Nephron progenitor cell (in vitro differentiated cells): ENCODE data around the gene C6orf89.
"Not testable (repeated sequence)": the region's sequence is repeated elsewhere in the genome, so short reads cannot be mapped to it uniquely, and the experiment has no call there.

Experiments
- DNase-seq: peaks from one replicate; pipeline ENCODE4 v3.0.0; 2021
- H3K27ac Mint-ChIP-seq: 2 replicates; pipeline ENCODE4 v1.8.0; 2021; ENCODE audit warnings: mild to moderate bottlenecking, moderate library complexity, mixed read lengths
- H3K27me3 Mint-ChIP-seq: 2 replicates; pipeline ENCODE4 v1.8.0; 2021; ENCODE audit warnings: mild to moderate bottlenecking, low read depth, mixed read lengths; ENCODE audit not compliant: poor library complexity
- H3K36me3 Mint-ChIP-seq: 2 replicates; pipeline ENCODE4 v1.8.0; 2021; ENCODE audit warnings: low read depth, mixed read lengths
- H3K4me1 Mint-ChIP-seq: 2 replicates; pipeline ENCODE4 v1.8.0; 2021; ENCODE audit warnings: mixed read lengths
- H3K4me3 Mint-ChIP-seq: 2 replicates; pipeline ENCODE4 v1.8.0; 2021; ENCODE audit warnings: mild to moderate bottlenecking, moderate library complexity, mixed read lengths
- H3K9me3 Mint-ChIP-seq: 2 replicates; pipeline ENCODE4 v1.8.0; 2021; ENCODE audit warnings: mild to moderate bottlenecking, moderate library complexity, mixed read lengths
- TF ChIP-seq, protein P1 (sequence below): fragments of 200-600 bp; sonication (generic); IDR thresholded peaks from 2 replicates; pipeline ENCODE4 v1.5.0; 2021; ENCODE audit warnings: antibody characterized with exemption

The C6orf89 gene

DNA sequence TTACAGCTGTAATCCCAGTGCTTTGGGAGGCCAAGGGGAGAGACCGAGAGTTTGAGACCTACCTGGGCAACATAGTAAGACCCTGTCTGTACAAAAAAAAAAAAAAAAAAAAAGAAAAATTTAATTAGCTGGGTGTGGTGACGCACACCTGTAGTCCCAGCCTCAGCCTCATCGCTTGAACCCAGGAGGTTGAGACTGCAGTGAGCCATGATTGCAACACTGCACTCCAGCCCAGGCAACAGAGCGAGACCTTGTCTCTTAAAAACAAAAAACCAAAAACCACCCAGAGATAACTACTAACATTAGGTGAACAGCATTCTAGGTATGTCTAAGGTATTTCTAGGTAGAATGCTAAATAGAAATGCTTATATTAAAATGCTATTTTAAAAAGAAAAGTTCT is 47.8 kb downstream of the C6orf89 start:
- Mint-ChIP-seq H3K36me3 (no peaks in the 10 kb centered on the region), H3K4me3 (no peak overlapping the region), H3K4me1 (peaks cover 28% of the 10 kb centered on the region), H3K9me3 (peaks cover 4% of the 10 kb centered on the region), H3K27me3 (peaks cover 25% of the 10 kb centered on the region), H3K27ac (no peak overlapping the region)
- no peak for DNase-seq
- TF ChIP-seq, protein P1, sequence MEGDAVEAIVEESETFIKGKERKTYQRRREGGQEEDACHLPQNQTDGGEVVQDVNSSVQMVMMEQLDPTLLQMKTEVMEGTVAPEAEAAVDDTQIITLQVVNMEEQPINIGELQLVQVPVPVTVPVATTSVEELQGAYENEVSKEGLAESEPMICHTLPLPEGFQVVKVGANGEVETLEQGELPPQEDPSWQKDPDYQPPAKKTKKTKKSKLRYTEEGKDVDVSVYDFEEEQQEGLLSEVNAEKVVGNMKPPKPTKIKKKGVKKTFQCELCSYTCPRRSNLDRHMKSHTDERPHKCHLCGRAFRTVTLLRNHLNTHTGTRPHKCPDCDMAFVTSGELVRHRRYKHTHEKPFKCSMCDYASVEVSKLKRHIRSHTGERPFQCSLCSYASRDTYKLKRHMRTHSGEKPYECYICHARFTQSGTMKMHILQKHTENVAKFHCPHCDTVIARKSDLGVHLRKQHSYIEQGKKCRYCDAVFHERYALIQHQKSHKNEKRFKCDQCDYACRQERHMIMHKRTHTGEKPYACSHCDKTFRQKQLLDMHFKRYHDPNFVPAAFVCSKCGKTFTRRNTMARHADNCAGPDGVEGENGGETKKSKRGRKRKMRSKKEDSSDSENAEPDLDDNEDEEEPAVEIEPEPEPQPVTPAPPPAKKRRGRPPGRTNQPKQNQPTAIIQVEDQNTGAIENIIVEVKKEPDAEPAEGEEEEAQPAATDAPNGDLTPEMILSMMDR = no peak

DNA sequence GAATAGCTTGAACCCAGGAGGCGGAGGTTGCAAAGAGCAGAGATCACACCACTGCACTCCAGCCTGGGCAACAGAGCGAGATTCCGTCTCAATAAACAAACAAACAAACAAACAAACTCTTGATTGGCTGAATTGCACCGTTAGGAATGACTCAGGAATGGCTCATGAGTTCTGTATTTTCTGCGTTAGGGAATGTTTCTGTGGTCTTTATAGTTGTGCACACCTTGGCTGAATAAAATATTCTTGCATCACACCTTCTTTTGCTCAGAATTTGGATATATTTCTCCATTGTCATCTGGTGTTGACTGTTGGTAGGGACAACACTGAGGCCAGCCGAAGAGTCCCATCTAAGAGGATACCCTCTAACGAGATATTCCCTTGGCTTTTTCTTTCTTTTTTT is 49.1 kb downstream of the C6orf89 start:
- no peak for DNase-seq
- Mint-ChIP-seq H3K4me3 (no peak overlapping the region), H3K27me3 (peaks cover 21% of the 10 kb centered on the region), H3K4me1 (peaks cover 15% of the 10 kb centered on the region), H3K9me3 (peaks cover 9% of the 10 kb centered on the region), H3K36me3 (no peaks in the 10 kb centered on the region), H3K27ac (no peak overlapping the region)
- TF ChIP-seq, protein P1 = no peak

DNA sequence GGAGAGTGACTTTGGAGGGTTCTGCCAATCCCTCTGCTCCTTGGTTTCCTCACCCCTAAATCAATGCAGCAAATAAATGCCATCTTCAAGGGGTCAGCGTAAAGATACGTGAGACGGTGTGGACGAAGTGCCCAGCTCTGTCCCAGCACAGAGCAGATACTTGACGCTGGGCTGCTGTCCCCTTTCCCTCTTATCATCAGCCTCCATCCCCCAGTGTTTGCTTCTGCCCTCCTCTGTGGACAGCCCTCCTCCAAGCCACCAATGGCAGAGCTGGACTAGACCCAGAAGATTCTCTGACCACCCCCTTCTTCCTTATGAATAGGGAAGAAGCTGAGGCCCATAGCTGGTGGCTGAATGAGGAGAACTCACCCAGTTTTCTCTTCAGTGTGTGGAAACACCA is 51.1 kb downstream of the C6orf89 start:
- DNase-seq = no peak
- TF ChIP-seq, protein P1 = no peak
- Mint-ChIP-seq H3K27me3 (peaks cover 17% of the 10 kb centered on the region), H3K27ac (no peak overlapping the region), H3K9me3 (peaks cover 17% of the 10 kb centered on the region), H3K36me3 (no peaks in the 10 kb centered on the region), H3K4me3 (no peak overlapping the region), H3K4me1 (peaks cover 7% of the 10 kb centered on the region)

DNA sequence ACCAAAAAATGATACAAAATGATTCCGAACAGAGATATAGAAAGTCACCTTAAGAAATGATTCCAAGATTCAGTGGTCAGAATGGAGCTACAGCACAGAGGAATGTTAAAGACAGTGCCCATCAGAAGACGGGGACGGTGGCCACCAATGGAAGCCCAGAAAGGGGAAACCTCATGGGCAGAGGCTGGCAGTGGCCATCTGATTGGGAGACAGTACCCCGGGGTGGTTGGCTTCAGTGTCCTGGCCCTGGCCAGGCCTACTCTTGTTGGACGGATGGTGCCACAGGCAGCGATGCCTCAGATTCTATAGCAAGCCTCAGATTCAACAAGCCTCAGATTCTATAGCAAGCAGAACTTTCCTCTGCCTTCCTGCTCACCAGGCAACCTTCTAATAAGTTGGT is 52.1 kb downstream of the C6orf89 start:
- Mint-ChIP-seq H3K27me3 (peaks cover 21% of the 10 kb centered on the region), H3K4me3 (no peak overlapping the region), H3K9me3 (peaks cover 23% of the 10 kb centered on the region), H3K27ac (no peak overlapping the region), H3K36me3 (no peaks in the 10 kb centered on the region), H3K4me1 (peaks cover 7% of the 10 kb centered on the region)
- TF ChIP-seq, protein P1 = no peak
- no peak for DNase-seq

DNA sequence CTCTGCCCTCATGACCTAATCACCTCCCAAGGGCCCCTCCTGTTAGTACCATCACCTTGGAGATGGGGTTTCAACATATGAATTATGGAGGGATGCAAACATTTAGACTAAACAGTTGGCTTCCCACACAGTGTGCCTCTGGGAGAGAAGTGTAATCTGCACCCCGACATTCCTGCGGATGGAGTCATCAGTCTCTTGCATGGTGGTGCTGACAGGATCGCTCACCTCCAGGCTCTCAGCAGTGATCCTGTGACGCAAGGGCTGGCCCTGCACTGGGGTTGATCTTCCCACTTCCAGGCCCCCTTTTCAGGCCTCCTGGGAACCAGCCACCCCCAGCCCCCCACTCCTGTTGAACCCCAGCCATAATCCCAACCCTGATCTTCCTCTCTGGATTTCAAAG is 52.8 kb downstream of the C6orf89 start:
- Mint-ChIP-seq H3K27ac (no peak overlapping the region), H3K36me3 (no peaks in the 10 kb centered on the region), H3K27me3 (peaks cover 25% of the 10 kb centered on the region), H3K4me1 (peaks cover 7% of the 10 kb centered on the region), H3K4me3 (no peak overlapping the region), H3K9me3 (peaks cover 22% of the 10 kb centered on the region)
- DNase-seq = no peak
- TF ChIP-seq, protein P1 = no peak

DNA sequence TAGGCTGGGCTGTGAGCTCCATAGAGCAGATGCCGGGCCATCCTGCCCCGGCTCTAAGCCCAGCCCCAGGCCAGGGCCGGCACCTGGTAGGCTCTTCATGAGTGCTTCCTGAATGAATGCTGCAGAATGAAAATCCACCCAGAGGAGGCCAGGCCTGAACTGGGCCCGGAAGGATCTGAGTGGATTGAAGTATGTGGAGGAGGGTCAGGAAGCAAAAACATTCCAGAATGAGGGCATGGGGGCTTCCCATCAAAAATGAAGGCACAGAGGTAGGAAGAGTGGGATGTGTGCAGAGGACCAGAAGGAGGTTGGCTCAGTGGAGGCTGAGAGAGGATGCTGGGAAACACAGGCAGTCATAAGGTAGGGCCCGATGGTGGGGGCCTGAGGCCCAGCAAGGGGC is 53.3 kb downstream of the C6orf89 start:
- not testable (repeated sequence) for H3K4me3 Mint-ChIP-seq, DNase-seq, H3K4me1 Mint-ChIP-seq, H3K27ac Mint-ChIP-seq, H3K36me3 Mint-ChIP-seq
- H3K27me3 Mint-ChIP-seq = peaks cover 30% of the 10 kb centered on the region
- H3K9me3 Mint-ChIP-seq = peaks cover 22% of the 10 kb centered on the region
